Memory B cell (primary cell): ENCODE results near the gene GAGE13.
"Not testable (repeated sequence)": the region's sequence is repeated elsewhere in the genome, so short reads cannot be mapped to it uniquely, and the experiment has no call there.

Experiments used
- ATAC-seq: fragments of 150-1000 bp; cut with Tn5 transposase; 2 replicates; pipeline ENCODE4 v1.10.0; 2021; ENCODE audit warnings: low read depth, mild to moderate bottlenecking, moderate library complexity
- DNase-seq, 2 donors: peaks; one replicate each; pipeline ENCODE4 v3.0.0; 2022; ENCODE audit warnings: low spot score in 2 of 2
- H3K27ac Mint-ChIP-seq: one replicate; pipeline ENCODE4 v1.8.0; 2022; ENCODE audit warnings: mild to moderate bottlenecking, moderate library complexity, mixed read lengths
- H3K27me3 Mint-ChIP-seq: one replicate; pipeline ENCODE4 v1.8.0; 2022; ENCODE audit warnings: mixed read lengths
- H3K36me3 Mint-ChIP-seq: one replicate; pipeline ENCODE4 v1.8.0; 2022; ENCODE audit warnings: mild to moderate bottlenecking, mixed read lengths
- H3K4me1 Mint-ChIP-seq: one replicate; pipeline ENCODE4 v1.8.0; 2022; ENCODE audit warnings: mixed read lengths
- H3K4me3 Mint-ChIP-seq: one replicate; pipeline ENCODE4 v1.8.0; 2022; ENCODE audit warnings: mild to moderate bottlenecking, moderate library complexity, mixed read lengths
- H3K9me3 Mint-ChIP-seq: one replicate; pipeline ENCODE4 v1.8.0; 2022; ENCODE audit warnings: mixed read lengths

GAGE13 gene

DNA sequence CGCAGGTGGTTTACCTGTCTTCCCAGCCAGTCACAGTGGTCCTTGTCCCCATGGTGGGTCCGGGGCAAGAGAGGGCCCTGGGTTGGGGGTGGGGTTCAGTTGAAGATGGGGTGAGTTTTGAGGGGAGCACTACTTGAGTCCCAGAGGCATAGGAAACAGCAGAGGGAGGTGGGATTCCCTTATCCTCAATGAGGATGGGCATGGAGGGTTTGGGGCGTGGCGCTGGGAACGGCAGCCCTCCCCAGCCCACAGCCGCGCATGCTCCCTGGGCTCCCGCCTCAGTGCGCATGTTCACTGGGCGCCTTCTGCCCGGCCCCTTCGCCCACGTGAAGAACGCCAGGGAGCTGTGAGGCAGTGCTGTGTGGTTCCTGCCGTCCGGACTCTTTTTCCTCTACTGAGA lies at the start of gene GAGE13:
TSS of gene GAGE13 (plus strand) at position 301 of the 400 bp plus-strand sequence. CDS start 1,156 bp downstream, outside the sequence.
- H3K9me3 Mint-ChIP-seq, ATAC-seq, H3K36me3 Mint-ChIP-seq, DNase-seq, H3K27me3 Mint-ChIP-seq, H3K4me1 Mint-ChIP-seq, H3K27ac Mint-ChIP-seq, H3K4me3 Mint-ChIP-seq: not testable (repeated sequence)

DNA sequence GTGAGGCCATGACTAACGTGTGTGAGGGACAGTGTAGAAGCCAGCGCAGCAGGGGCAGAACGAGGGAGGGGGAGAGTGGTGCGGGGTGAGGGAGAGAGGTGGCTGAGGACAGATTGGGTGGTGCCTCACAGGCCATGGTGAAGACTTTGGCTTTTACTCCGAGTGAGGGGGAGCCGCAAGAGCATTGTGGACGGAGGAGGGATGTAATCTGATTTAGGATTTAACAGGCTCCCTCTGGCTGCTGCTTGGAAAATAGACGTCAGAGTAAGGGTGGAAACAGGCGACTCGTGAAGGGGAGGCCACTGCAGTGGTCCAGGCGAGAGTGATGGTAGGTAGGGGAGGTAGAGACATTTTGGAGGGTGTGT lies 48.8 kb upstream of the GAGE13 start:
- Mint-ChIP-seq H3K4me3 (no peak overlapping the region), H3K27ac (peak overlapping the region; percentile 69), H3K9me3 (no peaks in the 10 kb centered on the region), H3K27me3 (no peaks in the 10 kb centered on the region), H3K4me1 (peaks cover 6% of the 10 kb centered on the region), H3K36me3 (peaks cover 4% of the 10 kb centered on the region)
- ATAC-seq (no peak), DNase-seq (no peak)

- no peaks in the 10 kb centered on the region for H3K27me3 Mint-ChIP-seq
- H3K27ac Mint-ChIP-seq, result no peak overlapping the region
- ATAC-seq, result no peak
- DNase-seq, result no peak
- peaks cover 4% of the 10 kb centered on the region for H3K36me3 Mint-ChIP-seq
- H3K4me1 Mint-ChIP-seq, result peaks cover 7% of the 10 kb centered on the region
- H3K4me3 Mint-ChIP-seq, result no peak overlapping the region
- H3K9me3 Mint-ChIP-seq, result no peaks in the 10 kb centered on the region
Observed at GRCh38 chrX:49284212-49284611, 47.2 kb upstream of the GAGE13 start.

DNA sequence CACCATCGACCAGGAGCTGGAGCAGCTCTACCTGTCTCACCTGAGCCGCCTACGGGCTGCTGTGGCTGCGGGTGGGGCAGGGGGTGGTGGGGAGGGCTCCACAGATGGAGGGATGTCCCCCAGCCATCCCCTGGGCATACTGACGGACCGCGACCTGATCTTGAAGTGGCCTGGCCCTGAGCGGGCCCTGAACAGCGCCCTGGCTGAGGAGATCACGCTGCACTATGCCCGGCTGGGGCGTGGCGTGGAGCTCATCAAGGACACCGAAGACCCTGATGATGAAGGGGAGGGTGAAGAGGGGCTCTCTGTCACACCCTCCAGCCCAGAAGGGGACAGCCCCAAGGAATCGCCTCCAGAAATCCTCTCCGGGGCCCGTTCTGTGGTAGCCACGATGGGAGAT lies 45.2 kb upstream of the GAGE13 start:
- Mint-ChIP-seq H3K4me1 (peaks cover 7% of the 10 kb centered on the region), H3K27ac (no peak overlapping the region), H3K4me3 (no peak overlapping the region), H3K9me3 (no peaks in the 10 kb centered on the region), H3K36me3 (peaks cover 4% of the 10 kb centered on the region), H3K27me3 (no peaks in the 10 kb centered on the region)
- ATAC-seq (no peak), DNase-seq (no peak)

DNA sequence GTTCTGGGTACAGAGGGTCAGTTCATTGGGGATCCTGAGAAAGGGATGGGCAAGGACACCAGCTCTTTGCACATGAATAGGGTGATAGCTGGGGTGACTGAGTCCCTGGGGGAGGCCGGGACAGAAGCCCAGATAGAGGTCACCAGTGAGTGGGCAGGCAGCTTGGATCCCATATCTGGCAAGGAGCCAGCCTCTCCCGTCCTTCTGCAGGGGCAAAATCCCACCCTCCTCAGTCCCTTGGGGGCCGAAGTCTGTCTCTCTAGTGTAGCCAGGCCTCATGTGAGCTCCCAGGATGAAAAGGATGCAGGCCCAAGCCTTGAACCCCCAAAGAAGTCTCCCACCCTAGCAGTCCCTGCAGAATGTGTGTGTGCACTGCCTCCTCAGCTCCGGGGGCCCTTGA lies 44.8 kb upstream of the GAGE13 start:
- H3K4me3 Mint-ChIP-seq, result no peak overlapping the region
- H3K9me3 Mint-ChIP-seq, result no peaks in the 10 kb centered on the region
- H3K36me3 Mint-ChIP-seq, result peaks cover 4% of the 10 kb centered on the region
- ATAC-seq, result no peak
- no peak for DNase-seq
- H3K27ac Mint-ChIP-seq, result no peak overlapping the region
- H3K4me1 Mint-ChIP-seq, result peaks cover 7% of the 10 kb centered on the region
- no peaks in the 10 kb centered on the region for H3K27me3 Mint-ChIP-seq

- no peak overlapping the region for H3K4me3 Mint-ChIP-seq
- H3K27ac Mint-ChIP-seq, result no peak overlapping the region
- no peaks in the 10 kb centered on the region for H3K9me3 Mint-ChIP-seq
Observed at GRCh38 chrX:49287665-49288064, 43.7 kb upstream of the GAGE13 start.

GRCh38 chrX:49290215-49290614 lies 41.2 kb upstream of the GAGE13 start:
- H3K4me3 Mint-ChIP-seq, result no peak overlapping the region
- no peaks in the 10 kb centered on the region for H3K36me3 Mint-ChIP-seq
- H3K27me3 Mint-ChIP-seq, result no peaks in the 10 kb centered on the region
- no peak for ATAC-seq
- no peaks in the 10 kb centered on the region for H3K9me3 Mint-ChIP-seq
- no peak overlapping the region for H3K27ac Mint-ChIP-seq
- no peak for DNase-seq
- H3K4me1 Mint-ChIP-seq, result peaks cover 6% of the 10 kb centered on the region

More at GRCh38 chrX:49287665-49288064, 43.7 kb upstream of the GAGE13 start:
- Mint-ChIP-seq H3K27me3 (no peaks in the 10 kb centered on the region), H3K36me3 (no peaks in the 10 kb centered on the region), H3K4me1 (peaks cover 6% of the 10 kb centered on the region)
- DNase-seq (no peak), ATAC-seq (no peak)

- no peaks in the 10 kb centered on the region for H3K9me3 Mint-ChIP-seq
- H3K27ac Mint-ChIP-seq, result no peak overlapping the region
- no peak overlapping the region for H3K4me3 Mint-ChIP-seq
- H3K27me3 Mint-ChIP-seq, result no peaks in the 10 kb centered on the region
- peaks cover 6% of the 10 kb centered on the region for H3K4me1 Mint-ChIP-seq
- no peaks in the 10 kb centered on the region for H3K36me3 Mint-ChIP-seq
- DNase-seq (peak; percentile 35 to 53), ATAC-seq (peak; percentile 62)
Observed at GRCh38 chrX:49291615-49292337, 39.6 kb upstream of the GAGE13 start.

- DNase-seq (no peak), ATAC-seq (no peak)
- Mint-ChIP-seq H3K27me3 (no peaks in the 10 kb centered on the region), H3K27ac (no peak overlapping the region), H3K9me3 (no peaks in the 10 kb centered on the region), H3K4me3 (no peak overlapping the region), H3K36me3 (no peaks in the 10 kb centered on the region), H3K4me1 (peaks cover 6% of the 10 kb centered on the region)
Observed at GRCh38 chrX:49292400-49293362, 38.7 kb upstream of the GAGE13 start.

GRCh38 chrX:49299293-49299692 lies 32.1 kb upstream of the GAGE13 start:
- not testable (repeated sequence) for H3K4me3 Mint-ChIP-seq, H3K27ac Mint-ChIP-seq, DNase-seq, H3K9me3 Mint-ChIP-seq, H3K4me1 Mint-ChIP-seq, ATAC-seq, H3K27me3 Mint-ChIP-seq, H3K36me3 Mint-ChIP-seq

DNA sequence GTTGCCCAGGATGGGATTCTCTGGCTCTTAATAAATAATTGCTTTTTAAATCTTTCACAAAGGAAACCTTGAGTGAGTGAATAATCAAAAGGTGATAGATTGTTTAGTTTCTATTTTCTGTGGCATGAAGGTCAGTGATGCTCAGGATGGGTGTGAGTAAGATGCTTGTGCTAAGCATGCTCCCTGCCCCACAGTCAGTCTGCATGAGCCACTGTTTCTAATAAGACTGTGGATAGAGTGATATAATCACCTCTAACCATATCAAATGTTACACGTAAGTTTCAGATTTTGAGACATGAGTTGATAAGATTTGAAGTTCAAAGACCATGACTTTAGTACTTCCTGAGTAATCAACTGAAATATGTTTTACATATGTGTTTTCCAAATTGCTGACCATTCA lies 30.7 kb upstream of the GAGE13 start:
- peaks cover 2% of the 10 kb centered on the region for H3K36me3 Mint-ChIP-seq
- H3K4me1 Mint-ChIP-seq, result no peaks in the 10 kb centered on the region
- H3K9me3 Mint-ChIP-seq, result no peaks in the 10 kb centered on the region
- DNase-seq (no peak), ATAC-seq (no peak)
- no peak overlapping the region for H3K4me3 Mint-ChIP-seq
- no peak overlapping the region for H3K27ac Mint-ChIP-seq
- peaks cover 3% of the 10 kb centered on the region for H3K27me3 Mint-ChIP-seq

DNA sequence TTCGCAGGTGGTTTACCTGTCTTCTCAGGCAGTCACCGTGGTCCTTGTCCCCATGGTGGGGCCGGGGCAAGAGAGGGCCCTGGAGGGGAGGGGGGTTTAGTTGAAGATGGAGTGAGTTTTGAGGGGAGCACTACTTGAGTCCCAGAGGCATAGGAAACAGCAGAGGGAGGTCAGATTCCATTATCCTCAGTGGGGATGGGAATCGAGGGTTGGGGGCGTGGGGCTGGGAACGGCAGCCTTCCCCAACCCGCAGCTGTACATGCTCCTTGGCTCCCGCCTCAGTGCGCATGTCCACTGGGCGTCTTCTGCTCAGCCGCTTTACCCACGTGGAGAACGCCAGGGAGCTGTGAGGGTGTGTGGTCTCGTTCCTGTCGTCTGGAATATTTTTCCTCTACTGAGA lies 28.0 kb upstream of the GAGE13 start, which contains the start of gene GAGE10:
TSS of gene GAGE10 (plus strand) at position 301 of the 400 bp plus-strand sequence. CDS start 1,214 bp downstream, outside the sequence.
- Mint-ChIP-seq H3K9me3 (no peaks in the 10 kb centered on the region), H3K27ac (no peak within 1 kb of the TSS), H3K36me3 (peaks cover 2% of the 10 kb centered on the region), H3K27me3 (peaks cover 3% of the 10 kb centered on the region), H3K4me3 (no peak within 1 kb of the TSS), H3K4me1 (no peaks in the 10 kb centered on the region)
- ATAC-seq (no peak), DNase-seq (no peak)

- H3K9me3 Mint-ChIP-seq, ATAC-seq, H3K4me3 Mint-ChIP-seq, DNase-seq, H3K27me3 Mint-ChIP-seq, H3K27ac Mint-ChIP-seq, H3K36me3 Mint-ChIP-seq: not testable (repeated sequence)
- peaks cover 14% of the 10 kb centered on the region for H3K4me1 Mint-ChIP-seq
Observed at GRCh38 chrX:49307775-49308174, 23.6 kb upstream of the GAGE13 start.

- H3K9me3 Mint-ChIP-seq, result peaks cover 3% of the 10 kb centered on the region
- no peak for ATAC-seq
- H3K4me3 Mint-ChIP-seq, result peak overlapping the region; percentile 83
- peaks cover 7% of the 10 kb centered on the region for H3K36me3 Mint-ChIP-seq
- H3K27me3 Mint-ChIP-seq, result no peaks in the 10 kb centered on the region
- peak overlapping the region; percentile 85 for H3K27ac Mint-ChIP-seq
- no peak for DNase-seq
- H3K4me1 Mint-ChIP-seq, result peaks cover 14% of the 10 kb centered on the region
Observed at GRCh38 chrX:49308604-49309269, 22.6 kb upstream of the GAGE13 start.
